Calu3 (cell line): ENCODE data around the gene CYP19A1. TPM values are rescaled to one million over a fixed set of nuclear protein-coding genes. Genes with fewer than 3 reads are reported as not detected.

Source experiments
- Bru-seq: library from RNA; stranded (reverse); fragments of 400-500 nt; gene quantifications from one replicate; lab custom pipeline; 2021; lab: Mats Ljungman, UMichigan
- BruChase-seq, 2 experiments: library from RNA; stranded (reverse); fragments of 400-500 nt; gene quantifications; one replicate each; lab custom pipeline; 2021; lab: Mats Ljungman, UMichigan
- BruUV-seq: library from RNA; stranded (reverse); fragments of 400-500 nt; replicated peaks from 2 replicates; lab custom pipeline; 2021; lab: Mats Ljungman, UMichigan
- CTCF ChIA-PET: fragments of 300-600 bp; sonication (Branson Sonifier 250); formaldehyde crosslinking; loops from one replicate; lab custom pipeline; 2022; ENCODE audit warnings: antibody characterized with exemption; lab: Charles Lee
- DNase-seq: peaks from one replicate; pipeline ENCODE4 v3.0.0; 2022
- H3K27ac Mint-ChIP-seq: one replicate; pipeline ENCODE4 v1.8.0; 2022; ENCODE audit warnings: mixed read lengths; ENCODE audit not compliant: unreplicated experiment
- H3K27me3 Mint-ChIP-seq: one replicate; pipeline ENCODE4 v1.8.0; 2022; ENCODE audit warnings: mixed read lengths; ENCODE audit not compliant: unreplicated experiment
- H3K36me3 Mint-ChIP-seq: one replicate; pipeline ENCODE4 v1.8.0; 2022; ENCODE audit warnings: mild to moderate bottlenecking, moderate library complexity, mixed read lengths; ENCODE audit not compliant: insufficient read depth, unreplicated experiment
- H3K4me1 Mint-ChIP-seq: one replicate; pipeline ENCODE4 v1.8.0; 2022; ENCODE audit warnings: mild to moderate bottlenecking, low read depth, mixed read lengths; ENCODE audit not compliant: unreplicated experiment
- H3K4me3 Mint-ChIP-seq: one replicate; pipeline ENCODE4 v1.8.0; 2022; ENCODE audit warnings: mild to moderate bottlenecking, low read depth, moderate library complexity, mixed read lengths; ENCODE audit not compliant: unreplicated experiment
- H3K9me3 Mint-ChIP-seq: one replicate; pipeline ENCODE4 v1.8.0; 2022; ENCODE audit warnings: low read depth, mixed read lengths; ENCODE audit not compliant: unreplicated experiment
- CTCF ChIP-seq: fragments of 200-600 bp; IDR thresholded peaks from one replicate; pipeline ENCODE4 v1.8.0; 2022; ENCODE audit warnings: antibody characterized with exemption; ENCODE audit not compliant: unreplicated experiment
- intact Hi-C: fragments of 100-400 bp; cut with micrococcal nuclease; formaldehyde crosslinking; loops from one replicate; pipeline ENCODE4 v1.10.0; 2022; ENCODE audit not compliant: unreplicated experiment
- long read RNA-seq: library from polyadenylated mRNA; stranded (forward); transcript quantifications from one replicate; pipeline ENCODE4 v2.0.0, GENCODE V29; 2022
- total RNA-seq: library from RNA; stranded (reverse); gene quantifications from 2 replicates; pipeline ENCODE4 v1.2.3, GENCODE V29; 2022

Gene CYP19A1
- not detected in 2 replicates for total RNA-seq
- Bru-seq, nascent RNA = percentile 1 among the genes with signal in this experiment
- BruChase-seq, experiment 1, labeled RNA remaining after a 6-hour chase = percentile 1 among the genes with signal in this experiment
- BruChase-seq, experiment 2, labeled RNA remaining after a 2-hour chase = not detected
- long read RNA-seq = 0 reads

- Mint-ChIP-seq H3K4me1 (no peaks in the 10 kb centered on the region), H3K9me3 (no peaks in the 10 kb centered on the region), H3K36me3 (no peaks in the 10 kb centered on the region), H3K27ac (no peak within 1 kb of the TSS), H3K4me3 (no peak within 1 kb of the TSS), H3K27me3 (peaks cover 79% of the 10 kb centered on the region)
- CTCF ChIA-PET = no interaction called here
- DNase-seq = no peak
- TF ChIP-seq CTCF = no peak
- intact Hi-C loops = no loop called here
- BruUV-seq = no TSS peak
These were observed at the start of gene CYP19A1 for GRCh38 chr15:51338496-51338895. Gene CYP19A1, minus strand, starts transcription at chr15:51338596. Its CDS starts 95,684 bp downstream, at chr15:51242912.

- CTCF ChIA-PET = no interaction called here
- Mint-ChIP-seq H3K9me3 (no peaks in the 10 kb centered on the region), H3K4me1 (no peaks in the 10 kb centered on the region), H3K4me3 (no peak overlapping the region), H3K36me3 (no peaks in the 10 kb centered on the region), H3K27me3 (peaks cover 48% of the 10 kb centered on the region), H3K27ac (no peak overlapping the region)
- intact Hi-C loops = no loop called here
- BruUV-seq = no TSS peak
- no peak for TF ChIP-seq CTCF
- DNase-seq = no peak
These were observed 49.3 kb upstream of the CYP19A1 start for GRCh38 chr15:51387699-51388041.

GRCh38 chr15:51386960-51387698, 48.7 kb upstream of the CYP19A1 start:
- Mint-ChIP-seq H3K27me3 (peaks cover 53% of the 10 kb centered on the region), H3K4me1 (no peaks in the 10 kb centered on the region), H3K9me3 (no peaks in the 10 kb centered on the region), H3K4me3 (no peak overlapping the region), H3K36me3 (no peaks in the 10 kb centered on the region), H3K27ac (no peak overlapping the region)
- no peak for TF ChIP-seq CTCF
- DNase-seq = no peak
- intact Hi-C loops = no loop called here
- CTCF ChIA-PET = interaction anchor here (0.7 kb wide), 1 partner anchor 11 kb away, joined by 3 read pairs; no protein-coding TSS in a partner anchor
- no TSS peak for BruUV-seq

- Mint-ChIP-seq H3K4me1 (no peaks in the 10 kb centered on the region), H3K4me3 (no peak overlapping the region), H3K27me3 (peaks cover 59% of the 10 kb centered on the region), H3K9me3 (no peaks in the 10 kb centered on the region), H3K36me3 (no peaks in the 10 kb centered on the region), H3K27ac (no peak overlapping the region)
- CTCF ChIA-PET = interaction anchor here (0.7 kb wide), 1 partner anchor 10 kb away, joined by 3 read pairs; no protein-coding TSS in a partner anchor
- intact Hi-C loops = no loop called here
- BruUV-seq = no TSS peak
- no peak for DNase-seq
- no peak for TF ChIP-seq CTCF
These were observed 48.1 kb upstream of the CYP19A1 start for GRCh38 chr15:51386486-51386885.
